ENCODE data around the gene MIDN. TPM values are rescaled to one million over a fixed set of nuclear protein-coding genes. Genes with fewer than 3 reads are reported as not detected.

The MIDN gene
- total RNA-seq, 1 donor from 2014 or later: 44.9 TPM

DNA sequence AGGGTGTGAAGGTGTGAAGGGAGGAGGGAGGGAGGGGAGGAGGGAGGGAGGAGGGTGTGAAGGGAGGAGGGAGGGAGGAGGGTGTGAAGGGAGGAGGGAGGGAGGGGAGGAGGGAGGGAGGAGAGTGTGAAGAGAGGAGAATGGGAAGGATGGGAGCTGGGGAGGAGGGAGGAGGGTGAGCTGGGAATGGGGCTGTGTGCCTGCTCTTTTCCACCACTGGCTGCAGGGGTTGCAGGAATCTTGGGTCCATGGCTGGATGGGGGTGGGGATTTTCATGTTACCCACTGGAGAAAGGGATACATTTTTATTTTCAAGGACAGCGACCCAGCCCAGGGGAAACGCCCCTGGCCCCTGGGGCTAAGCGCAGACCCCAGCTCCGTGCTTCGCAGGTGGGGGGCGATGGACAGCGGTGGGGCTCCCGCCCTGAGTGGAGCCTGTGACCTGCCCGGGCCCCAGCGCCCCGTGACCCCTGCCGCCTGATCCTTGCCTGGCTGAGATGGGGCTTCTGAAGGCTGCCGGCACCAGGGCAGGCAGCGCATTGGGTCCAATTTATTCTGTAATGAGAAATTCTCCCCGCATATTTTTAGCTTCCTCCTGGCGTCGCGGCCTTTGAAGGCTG, 34.3 kb downstream of the MIDN start:
- no peak for DNase-seq (ENCODE audit: low read depth)

DNA sequence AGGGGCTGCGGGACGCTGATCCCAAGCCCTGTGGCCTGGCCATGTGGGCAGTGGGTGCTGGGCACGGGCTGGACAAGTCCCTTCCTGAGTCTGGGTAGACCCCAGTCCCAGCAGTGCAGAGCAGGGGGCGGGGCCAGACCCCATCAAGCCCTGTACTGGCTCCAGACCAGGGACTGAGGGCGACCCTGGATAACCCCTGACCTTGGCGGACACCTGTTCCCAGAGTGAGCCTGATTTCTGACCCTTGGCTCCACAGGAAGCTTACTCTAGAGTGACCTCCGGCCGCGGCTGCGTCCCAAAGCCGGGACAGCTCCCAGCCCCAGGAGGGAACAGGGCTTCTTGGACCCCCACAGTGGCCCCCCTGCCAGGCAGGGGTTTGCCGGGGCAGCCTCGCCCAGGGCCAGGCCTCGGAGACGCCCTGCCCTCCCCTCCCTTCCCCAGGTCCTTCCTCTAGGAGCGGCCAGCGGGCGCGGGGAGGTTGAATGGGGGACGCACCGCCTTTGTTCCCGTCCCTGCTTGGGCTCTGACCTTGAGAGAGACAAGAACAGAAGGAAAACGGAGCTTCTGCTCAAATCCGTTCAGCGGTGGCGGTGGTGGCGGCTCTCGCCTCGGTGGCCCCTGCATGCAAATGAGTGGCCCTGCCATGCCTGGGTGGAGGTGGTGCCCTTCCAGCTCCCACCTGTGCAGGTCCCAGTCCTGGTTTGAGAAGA, 35.0 kb downstream of the MIDN start:
- no peak for DNase-seq (ENCODE audit: low read depth)

DNA sequence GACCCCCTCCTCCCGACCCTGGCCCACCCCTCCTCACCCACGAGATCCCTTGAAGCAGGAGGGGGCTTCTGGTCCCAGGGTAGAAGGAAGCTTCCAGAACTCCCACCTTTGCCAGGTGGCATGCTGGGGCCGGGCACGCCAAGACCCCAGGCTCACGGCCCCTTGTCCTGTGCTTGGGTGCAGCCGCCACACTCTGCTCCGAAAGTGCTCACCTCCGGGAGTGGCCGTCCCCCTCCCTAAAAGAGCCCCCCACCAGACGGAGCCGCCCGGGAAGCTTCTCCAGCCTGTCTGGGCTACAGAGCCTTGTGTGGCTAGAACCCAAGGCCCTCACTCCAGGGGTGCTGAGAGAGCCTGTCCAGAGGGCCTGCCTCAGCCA, 35.5 kb downstream of the MIDN start:
- no peak for DNase-seq (ENCODE audit: low read depth)

DNA sequence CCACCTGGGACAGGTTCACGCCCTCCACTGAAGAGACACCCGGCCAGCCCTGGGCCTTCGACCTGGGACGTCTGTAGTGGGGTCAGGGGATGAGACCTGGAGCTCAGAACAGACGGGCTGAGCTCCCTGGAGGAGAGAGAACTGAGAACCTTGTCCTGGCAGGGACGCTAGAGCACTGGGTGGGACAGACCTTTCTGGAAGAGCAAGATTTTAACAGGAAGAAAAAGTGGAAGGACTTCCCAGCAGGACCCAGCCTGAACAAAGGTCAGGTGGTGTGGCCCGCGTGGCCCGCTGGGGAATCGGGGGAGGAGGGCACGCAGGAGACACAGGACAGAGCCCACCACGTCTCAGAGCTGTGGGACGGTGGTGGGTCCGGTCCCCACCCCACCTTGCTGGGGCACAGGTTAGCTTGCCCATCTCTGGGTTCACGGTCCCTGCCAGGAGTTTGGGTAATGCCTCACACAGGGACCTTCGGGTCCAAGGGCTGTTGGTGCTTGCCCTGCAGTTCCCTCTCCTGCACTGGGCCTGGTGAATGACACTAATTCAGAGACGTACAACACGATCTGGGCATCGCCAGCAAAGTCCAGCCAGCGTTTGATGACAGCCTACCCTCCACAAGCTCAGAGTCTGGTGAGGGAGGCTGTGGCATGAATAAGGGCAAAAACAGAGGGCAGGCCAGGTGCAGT, 36.1 kb downstream of the MIDN start:
- DNase-seq (ENCODE audit: low read depth): no peak

DNA sequence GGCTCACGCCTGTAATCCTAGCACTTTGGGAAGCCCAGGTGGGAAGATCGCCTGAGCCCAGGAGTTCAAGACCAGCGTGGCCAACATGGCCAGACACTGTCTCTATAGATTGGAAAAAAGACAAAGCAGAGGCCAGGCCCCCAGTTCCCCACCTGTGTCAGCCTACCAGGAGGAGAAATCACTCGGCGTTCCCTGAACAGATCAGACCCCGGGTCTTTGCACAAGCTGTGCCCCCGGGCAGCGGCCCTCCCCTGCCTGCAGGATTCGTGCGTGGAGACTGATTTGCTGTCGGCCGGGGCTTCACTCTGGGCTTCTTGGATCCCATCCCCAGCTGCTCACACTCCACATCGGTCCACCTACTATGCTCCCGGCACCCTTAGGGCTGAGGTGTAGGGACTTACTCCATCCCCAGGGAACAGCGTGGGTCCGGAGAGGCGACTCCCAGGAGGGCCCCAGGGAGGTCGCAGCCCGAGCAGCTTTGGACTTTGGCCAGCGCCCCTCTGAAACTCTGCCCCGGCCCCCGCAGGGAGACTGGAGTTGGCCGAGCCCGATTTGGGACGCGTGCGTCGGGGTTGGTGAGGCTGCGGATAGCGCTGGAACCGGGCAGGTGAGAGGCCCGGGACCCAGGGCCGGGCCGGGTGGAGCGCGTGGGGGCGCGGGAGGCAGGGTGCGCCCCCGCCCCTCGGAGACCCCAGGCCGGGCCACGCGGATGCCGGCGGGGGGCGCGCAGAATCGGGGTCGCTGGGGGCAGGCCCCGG, 36.8 kb downstream of the MIDN start:
- no peak for DNase-seq (ENCODE audit: low read depth)

DNA sequence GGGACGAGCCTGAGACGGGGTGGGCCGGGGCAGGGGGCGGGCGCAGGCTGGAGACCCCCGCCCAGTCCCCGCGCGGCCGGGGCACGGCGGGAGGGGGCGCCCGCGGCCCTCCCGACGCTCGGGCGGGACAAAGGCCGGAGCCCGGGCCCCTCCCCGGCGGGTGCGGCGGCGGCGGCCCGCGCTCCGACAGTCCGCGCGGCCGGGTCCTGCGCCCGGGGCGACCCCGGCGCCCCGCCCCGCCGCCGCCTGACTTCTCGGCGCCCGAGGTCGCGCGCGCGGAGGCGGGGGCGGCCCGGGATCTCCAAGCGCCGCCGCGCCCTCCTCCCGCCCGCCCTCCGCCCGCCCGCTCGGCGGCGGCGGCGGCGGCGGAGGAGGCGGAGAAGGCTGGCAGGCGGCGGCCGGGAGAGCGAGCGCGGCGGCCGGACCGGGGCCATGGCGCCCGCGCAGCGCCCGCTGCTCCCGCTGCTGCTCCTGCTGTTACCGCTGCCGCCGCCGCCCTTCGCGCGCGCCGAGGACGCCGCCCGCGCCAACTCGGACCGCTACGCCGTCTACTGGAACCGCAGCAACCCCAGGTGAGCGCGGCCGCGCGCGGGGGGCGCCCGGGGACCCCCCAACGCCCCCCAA, 37.5 kb downstream of the MIDN start, which contains the start of gene EFNA2:
Gene EFNA2 (plus strand): TSS at position 137 of the 624 bp plus-strand sequence. CDS start 296 bp downstream, at position 433.
- DNase-seq (ENCODE audit: low read depth): no peak

DNA sequence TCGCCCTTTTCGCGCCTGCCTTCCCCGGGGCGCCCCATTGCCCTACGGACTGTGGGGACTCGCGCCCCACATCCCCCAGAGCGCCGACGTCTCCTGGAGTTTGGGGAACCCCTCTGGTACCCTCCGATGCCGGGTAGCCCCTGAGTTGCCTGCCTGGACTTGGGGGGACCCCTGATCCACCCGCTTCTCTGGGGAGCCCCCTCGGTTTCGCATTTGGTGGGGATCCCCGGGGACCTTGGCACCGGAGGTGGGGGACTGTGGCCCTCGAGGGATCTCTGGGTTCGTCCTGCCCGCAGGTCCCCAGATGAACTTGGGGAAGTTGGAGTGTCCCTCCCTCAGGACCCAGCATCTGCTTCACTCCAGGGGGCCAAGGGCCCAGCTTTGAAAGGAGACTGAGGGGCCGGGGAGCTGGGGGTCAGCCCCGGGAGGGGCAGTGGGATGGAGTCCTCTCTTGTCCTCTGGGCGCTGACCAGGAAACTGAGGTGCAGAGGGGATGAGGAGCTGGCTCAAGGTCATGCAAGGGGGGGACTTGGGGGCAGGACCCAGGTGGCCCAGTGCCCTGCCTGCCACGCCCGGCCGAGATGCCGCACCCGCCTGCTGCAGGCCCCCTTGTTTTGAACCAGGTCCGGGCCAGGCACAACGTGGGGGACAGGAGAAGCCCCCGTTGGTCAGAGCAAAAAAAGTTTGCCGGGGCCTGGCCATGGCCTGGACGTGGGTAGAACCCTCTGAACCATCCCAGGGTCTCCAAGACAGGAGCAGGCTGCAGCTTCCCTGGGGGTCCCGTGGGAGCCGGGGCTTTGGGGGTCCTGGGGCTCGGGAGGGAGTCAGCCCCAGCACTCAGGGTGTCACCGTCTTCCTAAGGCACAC, 38.3 kb downstream of the MIDN start:
- DNase-seq (ENCODE audit: low read depth): no peak

DNA sequence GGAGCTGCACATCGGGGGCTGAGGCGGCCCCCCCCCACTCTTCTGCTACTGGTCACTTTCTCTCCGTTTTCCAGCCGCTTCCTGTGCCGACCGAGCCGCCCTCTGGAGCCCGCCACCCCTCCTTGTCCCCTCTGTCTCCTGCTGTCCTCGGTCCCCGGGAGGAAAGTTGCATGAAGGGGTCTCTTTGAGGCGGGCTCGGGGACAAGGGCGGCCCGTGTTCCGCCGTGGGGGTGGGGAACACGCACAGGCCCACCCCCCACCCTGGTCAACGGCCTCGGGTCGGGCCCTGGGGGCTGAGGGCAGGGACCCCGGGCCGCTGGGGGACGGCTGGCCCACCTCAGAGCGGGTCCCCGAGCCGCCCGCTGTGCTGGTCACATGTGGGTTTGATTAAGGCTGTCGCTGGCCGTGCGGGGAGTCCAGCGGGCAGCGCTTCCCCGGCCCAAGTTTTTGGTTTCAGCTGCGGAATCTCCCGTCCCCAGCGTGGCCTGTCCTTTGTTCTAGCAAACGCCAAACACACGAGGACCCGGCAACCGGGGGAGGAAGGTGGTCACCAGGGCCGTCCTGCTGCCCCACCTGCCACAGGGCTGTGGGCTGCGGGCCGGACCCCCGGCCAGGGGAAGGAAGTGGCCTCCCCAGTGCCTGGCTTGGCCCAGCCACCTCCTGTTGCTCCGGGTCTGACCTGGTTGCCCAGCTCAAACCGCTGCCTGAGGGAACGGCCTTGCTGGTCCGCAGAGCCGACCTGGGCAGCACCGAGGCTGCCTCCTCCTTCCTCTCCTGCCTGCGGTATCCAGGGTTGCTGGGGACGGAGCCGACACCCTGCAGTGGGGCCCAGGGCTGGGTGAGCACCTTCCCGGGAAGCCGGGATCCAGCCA, 39.2 kb downstream of the MIDN start:
- no peak for DNase-seq (ENCODE audit: low read depth)

DNA sequence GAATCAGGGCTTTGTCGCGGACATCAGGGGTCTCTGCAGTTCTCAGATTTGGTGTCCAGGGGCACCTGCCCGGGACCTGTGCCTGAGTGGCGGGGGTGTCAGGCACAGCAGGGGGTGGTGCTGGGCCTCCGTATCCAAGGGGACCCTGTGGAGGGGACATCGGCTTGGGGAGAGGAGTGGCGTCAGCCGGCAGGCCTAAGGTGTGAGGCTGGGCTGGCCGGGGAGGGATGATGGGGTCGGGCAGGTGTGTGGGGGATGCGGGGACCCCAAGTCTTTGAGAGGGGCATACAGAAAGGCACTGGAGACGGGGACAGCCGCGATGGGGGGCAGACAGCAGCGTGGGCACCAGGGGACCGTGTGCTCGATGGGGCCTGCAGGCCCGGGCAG, 39.8 kb downstream of the MIDN start:
- no peak for DNase-seq (ENCODE audit: low read depth)

DNA sequence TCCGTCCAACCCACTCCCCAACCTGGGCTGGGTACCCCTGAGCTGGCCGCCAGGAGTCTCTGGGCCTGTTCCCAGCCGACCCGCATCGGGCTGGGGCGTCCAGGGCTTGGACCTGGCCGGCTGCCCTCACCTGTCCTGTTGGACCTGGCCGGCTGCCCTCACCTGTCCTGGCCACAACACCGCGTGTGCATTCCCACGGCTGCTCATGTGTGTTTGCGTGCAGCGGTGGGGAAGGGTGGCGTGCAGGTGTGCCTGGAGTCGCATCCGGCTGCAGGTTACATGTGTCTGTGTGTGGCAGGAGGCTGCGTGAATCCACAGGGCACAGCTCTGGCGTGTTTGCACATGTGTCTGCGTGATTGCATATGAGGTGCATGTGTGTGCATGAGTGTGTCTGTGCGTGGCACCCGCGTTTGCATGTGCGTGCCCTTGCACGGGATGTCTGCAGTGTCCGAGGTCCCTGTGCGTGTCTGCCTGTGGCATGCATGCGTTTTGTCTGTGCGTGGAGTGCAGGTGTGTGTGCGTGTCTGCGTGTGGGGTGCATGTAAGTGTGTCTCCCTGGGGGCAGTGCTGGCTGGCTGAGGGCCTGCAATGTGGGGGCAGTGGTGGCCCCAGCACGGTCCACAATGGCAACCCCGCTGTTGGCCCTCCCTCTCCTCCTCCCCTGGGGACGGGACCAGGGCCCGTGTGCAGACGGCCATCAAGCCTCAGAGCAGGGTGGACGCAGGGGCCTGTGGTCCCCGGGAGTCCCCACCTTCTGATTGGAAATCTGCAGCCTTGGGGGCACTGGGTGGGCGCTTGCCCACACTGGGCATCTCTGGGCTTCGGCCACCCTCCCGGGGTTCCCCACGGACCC, 40.7 kb downstream of the MIDN start:
- DNase-seq (ENCODE audit: low read depth): no peak

DNA sequence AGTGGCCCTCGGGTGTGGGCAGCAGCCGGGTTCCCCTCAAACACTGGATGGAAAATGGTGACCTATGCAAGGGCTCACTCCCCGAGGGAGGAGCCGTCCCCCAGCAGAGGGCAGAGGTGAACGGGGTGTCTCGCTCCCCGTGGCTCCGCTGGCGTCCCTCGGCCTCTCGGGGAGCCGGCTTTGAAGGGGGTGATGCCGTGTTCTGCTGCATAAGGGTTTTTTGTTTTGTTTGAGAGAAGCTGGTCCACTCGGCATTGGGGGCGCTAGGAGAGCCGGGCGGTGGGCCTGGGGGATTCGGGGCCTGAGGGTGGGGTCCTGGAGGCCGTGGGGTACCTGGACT, 41.3 kb downstream of the MIDN start:
- DNase-seq (ENCODE audit: low read depth): no peak

DNA sequence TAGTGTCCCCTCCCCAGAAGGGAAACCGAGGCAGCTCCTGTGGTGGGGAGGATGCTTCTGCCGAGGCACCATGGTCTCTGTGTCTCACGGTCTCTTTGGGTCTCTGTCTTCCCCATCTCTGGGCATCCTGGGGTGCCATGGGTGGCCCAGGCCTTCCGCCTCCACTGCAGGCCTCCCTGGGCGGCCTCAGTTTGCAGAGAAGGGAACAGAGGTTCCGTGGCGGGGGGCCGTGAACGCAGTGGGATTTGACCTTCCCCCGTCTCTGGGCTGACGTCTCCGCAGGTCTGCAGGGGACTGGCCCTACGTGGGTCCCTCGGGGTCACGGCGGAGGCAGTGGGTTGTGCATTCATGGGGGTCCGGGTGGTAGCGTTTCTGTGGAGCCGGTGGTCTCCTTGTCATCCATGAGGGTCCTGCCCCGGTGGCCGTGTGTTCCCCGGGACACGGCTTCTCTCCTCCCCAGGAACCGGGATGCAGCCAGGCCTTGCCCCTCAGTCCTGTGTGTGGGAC, 41.9 kb downstream of the MIDN start:
- DNase-seq (ENCODE audit: low read depth): no peak

DNA sequence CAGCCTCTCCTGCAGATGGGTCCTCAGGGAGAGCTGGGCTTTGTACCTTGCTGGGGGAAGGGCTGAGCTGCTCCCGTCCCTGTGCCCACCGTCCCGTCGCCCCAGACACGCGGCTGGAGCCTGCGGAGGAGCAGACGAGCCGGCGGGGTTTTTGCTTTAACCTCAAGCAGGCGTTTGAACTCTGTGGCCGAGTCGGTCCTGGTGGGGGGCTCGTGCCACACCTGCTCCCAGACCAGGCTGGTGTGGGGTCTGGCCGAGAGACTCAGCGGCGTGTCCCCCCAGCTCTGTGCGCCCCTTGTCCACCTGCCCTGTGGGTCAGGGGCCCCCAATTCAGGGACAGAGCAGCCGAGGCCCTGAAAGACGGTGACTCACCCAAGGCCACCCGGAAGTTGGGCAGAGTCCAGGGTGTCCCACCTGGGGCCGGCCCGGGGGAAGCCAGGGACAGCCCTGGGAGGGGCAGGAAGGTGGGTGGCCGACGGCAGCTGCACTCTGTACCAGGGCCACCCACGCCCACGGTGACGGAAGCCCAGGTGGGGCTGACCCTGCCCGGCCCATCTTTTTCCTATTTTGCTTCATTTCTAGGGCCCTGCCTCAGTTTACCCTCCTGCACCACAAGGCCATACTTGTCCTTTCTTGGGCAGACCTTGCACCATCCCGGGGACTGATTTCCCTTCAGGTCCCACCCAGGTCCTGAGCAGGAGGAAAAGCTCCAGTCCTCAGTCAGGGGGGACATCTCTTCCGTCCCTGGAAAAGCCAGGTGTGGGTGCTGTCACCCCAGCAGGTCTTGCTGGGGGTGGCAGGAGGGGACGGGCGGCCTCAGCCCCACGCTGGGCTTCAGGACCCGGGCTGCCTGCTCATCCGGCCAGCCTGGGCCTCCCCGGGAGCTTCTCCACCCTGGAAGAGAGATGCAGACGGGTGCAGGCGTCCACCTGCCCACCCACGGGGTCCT, 42.6 kb downstream of the MIDN start:
- DNase-seq (ENCODE audit: low read depth): no peak

DNA sequence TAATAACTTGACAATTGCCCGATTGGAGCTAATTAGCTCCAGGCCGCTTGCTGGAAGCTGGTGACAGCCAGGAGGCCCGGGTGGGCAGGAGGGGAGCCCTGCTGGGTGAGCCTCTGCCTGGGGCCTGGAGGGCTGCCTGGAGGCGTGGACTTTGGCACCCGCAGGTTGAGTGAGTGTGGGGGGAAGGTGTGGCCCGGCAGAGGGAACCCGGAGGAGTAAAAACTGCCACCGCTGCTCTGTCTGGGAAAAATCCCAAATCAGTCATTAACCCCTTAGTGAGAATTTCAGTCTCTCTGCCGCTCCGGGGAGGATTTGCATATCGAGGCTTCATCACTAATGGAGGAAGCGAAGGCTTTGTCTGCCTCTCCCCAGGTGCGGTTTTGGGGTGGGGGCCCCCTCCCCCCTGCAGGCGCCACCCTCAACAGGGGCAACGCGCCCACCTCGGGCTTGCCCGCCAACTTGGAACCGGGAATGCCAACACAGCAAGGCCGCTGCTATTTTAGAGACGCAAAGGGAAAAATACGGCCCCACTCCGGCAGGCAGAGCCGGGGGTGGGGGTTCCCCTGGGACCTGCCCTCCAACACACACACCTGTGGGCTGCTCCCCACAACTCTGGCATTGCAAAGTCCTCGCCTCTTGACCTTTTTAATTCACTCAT, 43.5 kb downstream of the MIDN start:
- DNase-seq (ENCODE audit: low read depth): no peak

DNA sequence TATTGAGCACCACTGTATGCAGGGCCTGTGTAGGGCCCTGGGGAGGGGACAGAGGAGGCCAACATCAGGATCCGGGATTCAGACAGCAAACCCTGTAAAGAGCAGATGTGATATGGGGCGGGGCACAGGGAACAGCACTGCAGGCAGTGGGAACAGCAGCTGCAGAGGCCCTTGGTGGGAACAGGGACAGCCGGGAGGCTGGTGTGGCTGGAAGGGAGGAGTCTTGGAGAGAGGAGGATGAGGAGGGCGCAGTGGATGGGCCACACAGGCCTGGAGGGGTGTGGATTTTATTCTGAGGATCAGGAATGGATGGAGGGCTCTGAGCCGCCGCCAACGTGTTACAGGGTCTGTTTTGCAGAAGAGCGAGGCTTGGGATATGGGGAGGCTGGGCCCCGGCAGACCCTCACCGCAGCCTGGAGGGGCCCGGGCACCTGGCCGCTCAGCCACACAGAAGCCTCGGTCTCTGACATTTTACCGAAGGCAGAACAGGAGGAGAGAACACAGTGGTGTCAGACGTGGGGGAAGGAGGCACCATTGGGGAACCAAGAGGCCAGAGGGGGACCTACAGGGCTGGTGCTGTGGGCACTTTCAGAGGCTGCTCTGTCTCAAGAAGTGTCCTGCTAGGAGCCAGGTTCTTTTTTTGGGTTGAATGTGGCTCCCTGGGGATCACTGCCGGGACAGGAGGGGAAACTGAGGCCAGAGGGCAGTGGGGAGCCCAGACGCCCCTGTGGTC, 44.2 kb downstream of the MIDN start:
- no peak for DNase-seq (ENCODE audit: low read depth)

DNA sequence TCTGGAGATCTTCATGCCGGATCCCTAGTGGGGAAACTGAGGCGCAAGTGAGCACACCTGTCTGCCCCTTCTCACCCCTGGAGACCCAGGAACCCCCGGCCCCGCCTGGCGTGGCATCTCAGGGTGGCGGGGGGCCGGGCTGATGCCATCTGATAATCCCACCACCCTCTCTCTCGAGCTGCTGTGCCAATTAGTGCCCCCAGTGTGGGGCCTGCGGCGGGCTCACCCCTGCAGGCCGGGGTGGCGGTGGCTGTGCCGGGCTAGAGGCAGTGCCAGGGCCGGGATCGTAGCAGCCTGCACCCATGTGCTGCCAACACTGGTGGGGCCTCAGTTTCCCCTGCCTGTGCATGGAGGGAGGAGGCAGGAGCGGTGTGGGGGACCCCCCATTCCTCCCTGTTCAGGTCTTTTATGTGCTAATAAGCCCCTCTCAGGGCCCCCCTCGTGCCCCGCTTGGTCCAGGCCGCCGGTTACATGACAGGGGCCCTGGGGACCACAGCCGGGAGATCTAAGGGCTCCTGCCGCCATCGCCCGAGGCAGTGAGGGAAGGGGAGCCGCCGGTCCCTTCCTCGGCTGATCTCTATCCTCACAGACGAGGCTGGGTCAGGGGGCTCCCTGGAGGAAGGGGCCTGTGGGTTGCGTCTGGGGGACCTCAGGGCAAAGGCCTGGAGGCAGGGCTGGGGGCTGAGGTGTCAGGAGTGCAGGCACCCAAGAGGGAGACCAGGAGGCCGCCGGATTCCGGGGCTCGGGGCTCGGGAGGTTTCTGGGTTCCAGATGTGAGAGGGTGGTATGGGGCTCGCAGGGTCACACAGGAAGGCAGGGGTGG, 45.6 kb downstream of the MIDN start:
- no peak for DNase-seq (ENCODE audit: low read depth)
